ENCODE data around the gene TM9SF3. TPM values are rescaled to one million over a fixed set of nuclear protein-coding genes. Genes with fewer than 3 reads are reported as not detected.

TM9SF3 gene
- total and polyA plus RNA-seq, 8 donors: 128 to 161 (median 152) TPM

DNA sequence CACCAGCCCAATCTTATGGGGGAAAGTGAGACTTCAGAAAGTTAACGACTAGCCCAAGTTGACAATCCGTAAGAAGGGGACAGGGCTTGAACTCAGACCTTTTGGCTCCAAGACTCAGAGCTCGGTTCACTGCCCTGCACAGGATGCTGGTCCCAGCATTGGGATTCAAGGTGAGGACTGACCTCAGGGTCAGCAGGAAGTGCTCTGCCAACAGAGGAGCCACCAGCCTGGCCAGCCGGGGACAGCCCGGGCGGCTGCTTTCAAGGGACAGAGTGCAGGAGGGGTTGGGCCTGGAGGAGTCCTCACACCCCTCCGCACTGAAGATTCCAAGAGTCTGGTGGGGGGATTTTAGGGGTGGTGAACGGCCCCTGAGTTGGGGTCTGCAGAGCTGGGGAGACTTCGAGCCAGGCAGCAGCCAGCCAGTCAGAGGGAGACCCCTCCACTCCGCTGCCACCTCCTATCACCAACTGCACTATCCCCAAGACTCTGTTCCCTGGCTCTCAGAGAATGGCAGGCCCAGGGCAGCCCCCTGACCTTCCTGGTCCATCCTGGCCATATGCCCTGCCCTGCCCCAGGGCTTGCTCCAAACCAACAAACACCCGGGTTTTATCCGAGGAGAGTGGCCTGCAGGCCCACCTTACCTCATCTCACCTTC is 92.8 kb downstream of the TM9SF3 start:
- H3K4me1 ChIP-seq: no peaks in the 10 kb centered on the region
- intact Hi-C loops (cut with DNase I): no loop called here
- H3K9me3 ChIP-seq: no peaks in the 10 kb centered on the region
- DNase-seq (no peak), ATAC-seq (no peak)
- H3K27ac ChIP-seq: no peak overlapping the region
- TF ChIP-seq, protein P1, sequence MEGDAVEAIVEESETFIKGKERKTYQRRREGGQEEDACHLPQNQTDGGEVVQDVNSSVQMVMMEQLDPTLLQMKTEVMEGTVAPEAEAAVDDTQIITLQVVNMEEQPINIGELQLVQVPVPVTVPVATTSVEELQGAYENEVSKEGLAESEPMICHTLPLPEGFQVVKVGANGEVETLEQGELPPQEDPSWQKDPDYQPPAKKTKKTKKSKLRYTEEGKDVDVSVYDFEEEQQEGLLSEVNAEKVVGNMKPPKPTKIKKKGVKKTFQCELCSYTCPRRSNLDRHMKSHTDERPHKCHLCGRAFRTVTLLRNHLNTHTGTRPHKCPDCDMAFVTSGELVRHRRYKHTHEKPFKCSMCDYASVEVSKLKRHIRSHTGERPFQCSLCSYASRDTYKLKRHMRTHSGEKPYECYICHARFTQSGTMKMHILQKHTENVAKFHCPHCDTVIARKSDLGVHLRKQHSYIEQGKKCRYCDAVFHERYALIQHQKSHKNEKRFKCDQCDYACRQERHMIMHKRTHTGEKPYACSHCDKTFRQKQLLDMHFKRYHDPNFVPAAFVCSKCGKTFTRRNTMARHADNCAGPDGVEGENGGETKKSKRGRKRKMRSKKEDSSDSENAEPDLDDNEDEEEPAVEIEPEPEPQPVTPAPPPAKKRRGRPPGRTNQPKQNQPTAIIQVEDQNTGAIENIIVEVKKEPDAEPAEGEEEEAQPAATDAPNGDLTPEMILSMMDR (IDR thresholded peaks at IDR 0.05): no peak
- peaks cover 0 to 30% of the 10 kb centered on the region in 2 donors for H3K27me3 ChIP-seq
- no peak overlapping the region for H3K4me3 ChIP-seq
- H3K36me3 ChIP-seq: no peaks in the 10 kb centered on the region

DNA sequence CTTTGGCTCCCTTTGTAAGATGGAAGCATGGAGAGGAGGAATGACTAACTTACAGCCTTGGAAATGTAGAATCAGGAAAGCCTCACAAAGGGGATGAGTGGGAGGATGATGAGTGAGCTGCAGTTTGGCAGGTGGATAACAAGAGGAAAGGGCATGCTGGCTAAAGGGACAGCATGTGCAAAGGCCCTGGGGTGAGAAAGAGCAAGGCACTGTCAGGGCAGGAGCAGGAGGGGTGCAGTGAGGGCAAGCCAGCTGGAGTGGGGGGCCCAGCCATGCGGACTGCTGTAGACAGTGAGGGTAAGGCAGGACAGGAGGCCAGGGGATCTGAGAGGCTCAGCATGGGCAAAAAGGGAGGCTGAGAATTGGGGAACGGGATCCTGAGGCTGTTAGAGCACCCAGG is 93.6 kb downstream of the TM9SF3 start:
- TF ChIP-seq, protein P1 (IDR thresholded peaks at IDR 0.05): no peak
- Histone ChIP-seq H3K27ac (no peak overlapping the region), H3K27me3 (peaks cover 0 to 25% of the 10 kb centered on the region in 2 donors), H3K4me3 (no peak overlapping the region), H3K36me3 (no peaks in the 10 kb centered on the region), H3K9me3 (no peaks in the 10 kb centered on the region), H3K4me1 (no peaks in the 10 kb centered on the region)
- no peak for DNase-seq
- no peak for ATAC-seq
- intact Hi-C loops (cut with DNase I): no loop called here

DNA sequence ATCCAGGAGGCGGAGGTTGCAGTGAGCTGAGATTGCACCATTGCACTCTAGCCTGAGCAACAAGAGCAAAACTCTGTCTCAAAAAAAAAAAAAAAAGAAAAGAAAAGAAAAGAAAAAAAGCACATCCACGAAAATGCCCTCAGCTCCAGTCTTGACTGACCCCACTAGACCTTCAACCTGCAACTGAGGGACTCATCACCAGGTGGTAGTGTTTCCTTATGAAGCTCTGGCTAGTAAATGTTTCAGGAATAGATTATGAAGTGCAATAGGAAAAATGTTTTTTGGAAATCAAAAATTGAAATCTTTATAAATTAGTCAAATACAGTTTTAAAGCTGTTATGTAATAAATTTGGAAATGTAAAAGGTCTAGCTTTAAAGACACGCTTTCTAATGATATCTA is 95.5 kb downstream of the TM9SF3 start:
- intact Hi-C loops (cut with DNase I): no loop called here
- Histone ChIP-seq H3K27me3 (peaks cover 0 to 24% of the 10 kb centered on the region in 2 donors), H3K9me3 (no peaks in the 10 kb centered on the region), H3K27ac (no peak overlapping the region), H3K4me1 (no peaks in the 10 kb centered on the region), H3K4me3 (no peak overlapping the region), H3K36me3 (no peaks in the 10 kb centered on the region)
- TF ChIP-seq, protein P1 (IDR thresholded peaks at IDR 0.05): no peak
- ATAC-seq: no peak
- DNase-seq: no peak

DNA sequence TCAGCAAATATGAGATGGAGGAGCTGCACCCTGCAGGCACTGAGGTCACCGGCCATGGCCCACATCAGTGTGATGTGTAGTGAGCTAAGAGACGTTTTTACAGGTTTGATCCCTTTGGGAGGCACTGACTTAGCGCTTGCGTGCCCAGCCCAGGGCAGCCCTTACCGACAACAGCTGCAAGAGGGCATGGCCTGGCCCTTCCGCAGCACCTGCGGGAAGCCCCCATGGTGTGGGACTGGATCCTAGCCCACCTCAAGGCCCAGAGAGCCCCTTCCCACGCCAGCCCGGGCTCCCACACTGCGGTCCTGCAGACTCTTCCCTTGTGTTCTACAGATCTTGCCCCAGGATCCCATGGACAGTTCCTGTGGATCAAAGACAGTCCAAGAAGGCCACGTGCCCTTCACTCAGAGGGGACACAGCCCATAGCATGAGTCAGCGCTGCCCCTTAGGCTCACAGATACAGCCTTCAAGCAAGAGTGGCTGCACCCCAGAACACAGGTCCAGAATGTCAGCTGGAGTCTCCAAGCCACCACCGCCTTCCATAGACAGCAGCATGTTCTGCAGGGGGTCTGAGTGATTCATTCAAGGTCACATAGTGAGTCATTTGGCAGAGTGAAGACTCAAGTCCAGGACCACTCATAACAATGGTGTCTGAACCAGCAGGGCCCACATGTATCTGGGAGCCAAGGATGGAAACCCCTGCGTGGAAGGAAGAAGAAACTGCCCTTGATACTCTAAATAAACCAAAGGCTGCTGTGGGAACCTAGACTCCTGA is 98.5 kb downstream of the TM9SF3 start:
- TF ChIP-seq, protein P1 (IDR thresholded peaks at IDR 0.05): no peak
- Histone ChIP-seq H3K9me3 (no peaks in the 10 kb centered on the region), H3K4me3 (no peak overlapping the region), H3K27me3 (peaks cover 0 to 21% of the 10 kb centered on the region in 2 donors), H3K36me3 (no peaks in the 10 kb centered on the region), H3K4me1 (no peaks in the 10 kb centered on the region), H3K27ac (no peak overlapping the region)
- intact Hi-C loops (cut with DNase I): no loop called here
- ATAC-seq (no peak), DNase-seq (no peak)

DNA sequence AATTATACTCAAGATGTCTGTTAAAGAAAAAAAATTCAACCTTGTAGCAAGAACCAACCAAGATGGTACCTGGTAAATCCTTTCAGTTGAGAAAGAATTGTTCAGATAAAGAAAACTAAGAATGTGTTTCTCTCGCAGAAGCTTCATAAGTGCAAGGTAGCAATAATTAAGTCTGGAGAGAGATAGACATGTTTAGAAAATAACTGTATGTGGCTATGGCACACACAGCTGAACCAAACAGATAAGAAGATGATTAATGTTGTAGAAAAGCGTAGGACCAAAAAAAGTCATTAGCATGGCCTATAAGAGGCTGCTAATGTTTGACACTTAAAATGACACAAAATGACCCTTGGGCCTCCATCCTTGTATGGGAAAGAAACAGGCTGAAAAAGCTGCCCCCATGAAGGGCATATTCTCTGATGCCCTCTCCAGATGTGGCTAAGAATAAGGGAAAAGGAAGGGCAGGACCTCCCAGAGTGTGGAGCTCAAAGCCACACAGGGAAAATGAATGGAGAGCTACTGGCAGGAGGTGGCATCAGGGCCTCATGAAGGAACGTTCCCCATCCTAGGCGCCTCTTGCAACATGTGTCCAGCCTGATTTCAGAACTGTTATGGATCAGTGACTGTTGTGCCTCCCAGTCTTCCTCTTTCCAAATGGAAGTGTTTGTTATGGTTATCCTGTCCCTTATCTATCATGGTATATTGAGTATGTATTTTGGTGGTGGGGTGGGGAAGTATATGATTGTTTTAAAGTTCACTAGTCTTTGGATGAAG is 103.8 kb downstream of the TM9SF3 start:
- peaks cover 0 to 35% of the 10 kb centered on the region in 2 donors for H3K27me3 ChIP-seq
- TF ChIP-seq, protein P1 (IDR thresholded peaks at IDR 0.05): no peak
- H3K4me3 ChIP-seq: no peak overlapping the region
- no peak for ATAC-seq
- H3K36me3 ChIP-seq: no peaks in the 10 kb centered on the region
- intact Hi-C loops (cut with DNase I): no loop called here
- H3K4me1 ChIP-seq: no peaks in the 10 kb centered on the region
- DNase-seq: no peak
- no peak overlapping the region for H3K27ac ChIP-seq
- no peaks in the 10 kb centered on the region for H3K9me3 ChIP-seq

All from left lung (tissue), 10 donors.